Amygdala (tissue), 56 donors: ENCODE measurements around the gene PHYHIPL.
"Not testable (repeated sequence)": the region's sequence is repeated elsewhere in the genome, so short reads cannot be mapped to it uniquely, and the experiment has no call there.

ENCODE experiments used
- DNase-seq, 56 donors: peaks; one replicate each; lab custom pipeline; 2025; lab: John Stamatoyannopoulos, UW

Gene PHYHIPL

DNA sequence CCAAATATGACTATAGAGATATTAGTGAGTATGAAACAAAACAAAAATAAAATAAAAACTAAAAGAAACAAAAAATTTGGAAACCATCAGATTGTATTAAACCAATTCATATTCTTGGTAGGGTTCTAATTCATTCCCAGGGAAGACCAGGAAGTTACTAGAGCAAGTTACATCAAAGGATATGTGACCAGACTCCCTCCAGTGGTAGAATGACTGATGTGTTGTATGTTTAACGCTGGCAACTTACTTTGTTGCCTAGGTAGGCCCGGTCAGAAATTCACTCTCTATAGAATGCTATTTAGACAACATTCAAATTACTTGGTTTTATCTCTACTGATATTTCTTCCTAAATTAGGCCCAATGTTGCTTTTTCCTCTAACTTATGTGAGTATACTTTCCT is 5.2 kb downstream of the PHYHIPL start:
- DNase-seq, result peak in 13 of 56 donors; percentile 1 to 87 (median 2)

DNA sequence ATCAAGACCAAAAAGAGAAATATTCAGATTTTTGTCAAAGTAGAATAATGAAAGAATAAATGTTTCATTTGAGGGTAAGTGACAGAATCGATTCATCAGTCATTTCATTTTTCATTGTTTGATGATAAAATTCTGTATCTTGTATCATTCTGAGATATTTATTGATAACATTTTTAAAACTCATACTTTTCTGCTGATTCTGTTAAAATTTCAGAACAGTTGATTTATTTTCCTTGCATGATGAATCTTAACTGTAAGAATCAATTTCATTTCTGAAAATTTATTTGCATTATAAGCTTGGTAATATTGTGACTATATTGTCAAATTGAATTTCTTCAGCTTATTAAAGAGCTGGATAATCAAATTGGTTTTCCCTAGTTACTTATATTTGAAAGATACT is 13.9 kb downstream of the PHYHIPL start:
- no peak for DNase-seq

DNA sequence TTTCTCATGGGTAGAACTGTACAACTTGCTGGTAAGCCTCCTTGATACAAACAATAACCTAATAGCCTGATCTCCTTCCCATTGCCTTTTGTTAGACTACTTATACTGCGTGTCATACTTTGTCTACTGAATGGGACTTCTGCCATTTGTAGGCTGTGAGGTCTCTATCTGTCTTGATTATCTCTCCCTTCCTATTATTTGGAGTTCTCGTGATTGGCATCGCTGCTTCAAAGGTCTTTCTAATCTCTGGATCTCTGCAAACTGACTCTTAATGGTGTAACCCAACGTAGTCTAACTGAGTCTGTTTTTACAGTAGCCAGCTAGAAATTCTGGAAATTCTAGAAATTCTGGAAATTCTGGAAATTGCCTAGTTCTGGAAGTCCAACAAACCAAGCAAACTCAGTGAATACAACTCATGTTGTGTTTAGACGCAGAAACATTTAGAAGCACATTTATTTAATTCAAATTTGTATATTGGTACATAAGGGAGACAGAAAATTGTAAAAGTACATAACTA is 29.8 kb downstream of the PHYHIPL start:
- DNase-seq, result no peak

DNA sequence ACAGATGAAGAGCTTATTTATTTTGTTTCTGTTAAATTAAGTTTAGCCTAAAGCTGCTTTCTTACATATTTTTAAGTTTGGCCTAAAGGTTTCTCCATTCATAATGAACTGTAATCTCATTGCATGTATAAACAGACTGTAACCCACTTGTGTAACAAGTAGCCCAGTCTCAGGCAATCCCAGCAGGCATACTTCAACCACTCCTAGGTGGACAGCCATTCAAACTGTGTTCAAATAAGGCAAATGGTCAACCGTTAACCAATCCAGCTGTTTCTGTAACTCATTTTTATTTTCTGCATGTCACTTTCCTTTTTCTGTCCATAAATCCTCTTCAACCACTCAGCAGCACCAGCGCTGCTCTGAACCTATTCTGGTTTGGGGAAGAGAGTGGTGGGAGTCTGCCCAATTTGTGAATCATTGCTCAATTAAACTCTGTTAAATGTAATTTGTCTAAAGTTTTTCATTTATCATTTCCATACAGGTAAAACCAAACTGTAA is 35.9 kb downstream of the PHYHIPL start:
- no peak for DNase-seq

DNA sequence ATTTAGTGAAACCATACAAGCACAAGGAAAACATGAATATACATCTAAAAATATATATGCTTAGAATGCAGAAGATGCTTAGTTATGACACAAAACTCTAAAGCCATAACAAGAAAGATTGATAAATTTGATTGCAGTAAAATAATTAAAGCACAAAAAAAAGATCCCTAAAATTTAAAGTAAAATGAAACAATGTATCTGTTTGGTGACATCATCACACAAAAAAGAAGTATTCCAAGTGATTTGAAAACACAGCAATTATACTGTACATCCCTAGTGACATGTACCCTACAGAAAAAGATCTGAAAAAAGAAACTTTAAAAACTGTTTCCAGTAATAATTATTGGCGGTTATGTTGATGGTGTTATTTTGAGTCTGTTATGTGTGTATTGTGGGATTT is 37.7 kb downstream of the PHYHIPL start:
- DNase-seq, result no peak

DNA sequence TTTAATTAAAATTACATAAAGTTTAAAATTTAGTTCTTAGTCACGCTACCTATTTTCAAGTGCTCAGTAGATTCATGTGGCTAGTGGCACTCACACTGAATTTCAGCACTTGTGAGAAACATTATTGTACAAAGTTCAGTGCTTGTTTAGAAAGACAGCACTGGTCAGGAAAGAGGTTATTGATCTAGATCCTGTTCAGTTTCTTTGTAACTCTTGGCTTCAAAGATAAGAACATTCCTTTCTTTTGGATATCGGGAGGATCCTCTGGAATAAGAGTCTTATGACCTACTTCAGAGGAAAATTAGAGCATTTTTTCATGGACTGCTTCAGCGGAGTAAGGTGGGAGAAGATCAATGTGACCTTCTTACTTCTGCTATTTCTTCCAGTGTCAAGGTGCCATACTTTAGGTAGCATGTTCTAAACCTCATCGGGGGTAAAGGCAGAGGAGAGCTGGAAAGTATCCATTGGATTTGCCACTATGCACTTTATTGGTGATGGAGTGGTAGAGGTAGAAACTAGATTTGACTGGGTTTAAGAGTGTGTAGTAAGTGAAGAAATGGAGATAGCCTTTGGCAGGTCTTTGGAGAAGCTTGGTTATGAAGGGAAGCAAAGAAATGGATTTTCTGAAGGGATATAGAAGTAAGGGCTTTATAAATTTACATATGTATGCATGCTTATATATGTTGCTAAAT is 39.9 kb downstream of the PHYHIPL start:
- no peak for DNase-seq

DNA sequence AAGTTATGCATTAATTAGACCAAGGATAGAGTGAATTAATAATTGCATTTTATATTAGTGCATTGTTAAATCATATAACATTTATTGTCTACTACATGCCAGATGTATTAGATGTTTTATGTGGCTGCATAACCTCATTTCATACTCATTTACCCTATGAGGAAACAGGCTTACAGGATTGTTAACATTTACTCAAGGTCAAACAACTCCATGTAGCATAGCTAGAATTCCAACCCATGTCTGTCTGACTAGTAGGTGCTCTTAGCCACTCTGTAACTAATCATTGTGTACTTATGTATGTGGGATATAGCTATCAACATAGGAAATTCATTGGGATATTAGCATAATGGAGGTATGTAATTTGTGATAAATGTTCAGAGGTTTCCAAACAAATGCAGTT is 46.3 kb downstream of the PHYHIPL start:
- no peak for DNase-seq

DNA sequence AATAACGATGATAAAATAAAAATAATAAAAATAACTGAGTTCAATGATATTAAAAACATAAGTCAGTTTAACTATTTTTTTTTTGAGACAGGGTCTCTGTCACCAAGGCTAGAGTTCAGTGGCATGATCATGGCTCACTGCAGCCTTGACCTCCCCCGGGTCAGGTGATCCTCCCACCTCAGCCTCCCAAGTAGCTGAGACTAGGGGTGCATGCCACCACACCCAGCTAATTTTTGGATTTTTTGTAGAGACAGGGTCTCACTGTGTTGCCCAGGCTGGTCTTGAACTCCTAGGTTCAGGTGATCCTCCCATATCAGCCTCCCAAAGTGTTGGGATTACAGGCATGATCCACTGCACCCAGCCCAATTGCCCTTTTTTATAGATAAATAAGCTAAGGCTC is 47.2 kb downstream of the PHYHIPL start:
- DNase-seq, result not testable (repeated sequence)

DNA sequence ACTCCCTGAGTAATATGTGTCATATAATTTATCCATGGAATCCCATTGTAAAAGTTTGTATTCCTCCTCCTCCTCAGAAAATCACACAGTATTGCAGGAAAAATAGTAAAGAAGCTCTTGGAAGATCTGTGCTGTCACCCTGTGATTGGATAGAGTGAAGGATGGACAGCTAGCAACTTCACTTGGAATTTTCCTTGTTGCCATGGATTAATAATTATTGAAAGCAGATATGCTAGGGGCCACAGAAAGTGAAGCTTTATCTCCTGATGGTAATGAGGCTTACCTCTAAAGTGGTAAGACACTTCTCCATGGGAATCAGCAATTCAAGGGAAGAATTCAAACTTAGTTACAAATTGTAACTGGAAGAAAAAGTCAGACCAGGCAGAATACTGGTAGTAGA is 48.8 kb downstream of the PHYHIPL start:
- no peak for DNase-seq

DNA sequence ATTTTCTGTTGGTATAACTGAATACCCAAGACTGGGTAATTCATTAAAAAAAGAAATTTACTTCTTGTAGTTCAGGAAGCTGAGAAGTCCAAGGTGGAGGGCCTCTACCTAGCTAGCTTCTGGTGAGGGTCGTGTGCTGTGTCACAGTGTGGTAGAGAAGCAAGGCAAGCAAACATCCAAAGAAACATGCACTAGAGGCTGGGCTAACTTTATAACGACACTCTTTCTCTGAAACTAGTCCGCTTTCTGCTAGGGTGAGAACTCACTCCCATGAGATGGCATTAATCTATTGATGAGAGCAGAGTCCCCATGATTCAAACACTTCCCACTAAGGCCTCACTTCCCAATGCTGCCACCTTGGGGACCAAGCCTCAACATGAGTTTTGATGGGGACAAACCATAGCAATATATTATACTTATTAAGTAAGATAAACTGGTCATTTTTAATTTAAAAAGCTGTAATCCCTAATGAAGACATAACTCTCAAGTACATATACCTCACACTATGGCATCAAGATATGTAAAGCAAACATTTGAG is 50.8 kb downstream of the PHYHIPL start:
- peak in 1 of 56 donors; percentile 29 for DNase-seq

DNA sequence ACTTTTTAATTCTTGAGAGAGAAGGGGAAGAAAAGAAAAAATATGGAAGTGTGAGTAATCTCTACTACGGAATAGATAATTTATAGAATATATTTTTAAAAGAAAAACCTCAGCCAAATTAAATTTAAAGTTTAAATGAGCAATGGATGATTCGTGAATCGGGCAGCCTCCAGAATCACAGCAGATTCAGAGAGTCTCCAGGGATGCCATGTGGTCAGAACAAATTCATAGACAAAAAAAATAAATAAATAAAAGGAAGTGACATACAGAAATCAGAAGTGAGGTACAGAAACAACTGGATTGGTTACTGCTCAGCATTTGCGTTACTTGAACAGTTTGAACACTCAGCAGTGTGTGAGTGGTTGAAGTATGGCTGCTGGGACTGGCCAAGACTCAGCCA is 53.0 kb downstream of the PHYHIPL start:
- no peak for DNase-seq

DNA sequence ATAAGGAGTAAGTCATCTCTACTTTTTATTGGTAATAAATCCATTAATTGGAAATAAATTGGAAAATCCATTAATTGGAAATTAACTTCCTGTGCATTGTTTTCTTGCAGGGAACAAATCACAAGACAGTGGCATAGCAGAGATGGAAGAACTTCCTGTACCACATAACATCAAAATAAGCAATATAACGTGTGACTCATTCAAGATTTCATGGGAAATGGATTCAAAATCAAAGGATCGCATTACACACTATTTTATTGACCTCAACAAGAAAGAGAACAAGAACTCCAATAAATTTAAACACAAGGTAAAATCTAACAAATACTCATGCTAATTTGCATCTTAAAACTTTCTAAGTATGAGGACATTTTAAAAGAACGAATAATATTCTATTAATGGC is 57.8 kb downstream of the PHYHIPL start:
- no peak for DNase-seq

DNA sequence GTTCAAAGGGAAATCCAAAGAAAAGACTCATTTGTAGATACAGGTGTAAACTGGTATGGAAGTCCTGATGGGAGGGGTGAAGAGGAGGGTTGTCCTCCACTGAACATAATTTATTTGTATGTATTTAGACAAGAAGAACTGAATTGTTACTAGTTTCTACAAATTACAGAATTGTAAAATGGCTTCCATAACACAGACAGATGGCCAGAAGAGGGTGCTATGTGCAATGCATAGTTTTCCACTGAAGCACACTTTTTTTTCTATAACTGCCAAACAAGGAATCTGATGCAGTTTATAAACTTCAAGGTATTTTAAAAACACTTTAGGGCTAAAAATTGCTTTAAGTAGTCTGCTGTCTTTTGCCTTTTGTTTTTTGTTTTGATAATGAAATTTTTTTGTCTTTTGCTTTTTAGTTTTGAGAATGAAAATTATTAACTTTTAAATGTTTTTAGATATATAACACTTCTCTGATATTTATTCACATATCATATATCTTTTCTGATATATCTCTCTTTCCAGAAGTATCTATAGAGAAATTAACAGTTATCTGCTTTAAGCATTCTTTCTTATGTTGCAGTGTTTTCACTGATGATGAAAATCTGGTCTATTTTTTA is 58.5 kb downstream of the PHYHIPL start:
- DNase-seq, result peak in 3 of 56 donors; percentile 3 to 45 (median 13)

DNA sequence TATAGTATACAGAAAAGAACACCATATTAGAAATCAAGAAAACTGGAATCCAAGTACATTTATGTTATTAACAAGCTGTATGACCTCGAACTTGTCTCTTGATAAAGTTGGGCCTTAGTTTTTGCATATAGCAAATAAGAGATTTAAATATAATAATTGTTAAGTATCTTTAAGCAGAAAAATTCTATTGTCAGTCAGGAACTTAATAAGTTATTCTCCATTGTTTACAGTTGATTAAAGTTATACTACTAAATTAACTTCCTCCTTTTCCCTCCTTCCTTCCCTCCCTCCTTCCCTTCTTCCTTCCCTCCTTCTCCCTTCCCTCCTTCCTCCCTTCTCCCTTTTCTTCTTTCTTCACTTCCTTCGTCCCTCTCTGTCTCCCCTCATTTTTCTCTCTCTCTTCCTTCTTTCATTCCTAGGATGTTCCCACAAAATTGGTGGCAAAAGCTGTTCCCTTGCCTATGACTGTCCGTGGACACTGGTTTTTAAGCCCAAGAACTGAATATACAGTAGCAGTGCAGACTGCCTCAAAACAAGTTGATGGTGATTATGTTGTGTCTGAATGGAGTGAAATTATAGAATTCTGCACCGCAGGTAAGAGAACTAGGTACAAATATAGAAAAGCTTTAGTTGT is 59.7 kb downstream of the PHYHIPL start:
- DNase-seq, result no peak

DNA sequence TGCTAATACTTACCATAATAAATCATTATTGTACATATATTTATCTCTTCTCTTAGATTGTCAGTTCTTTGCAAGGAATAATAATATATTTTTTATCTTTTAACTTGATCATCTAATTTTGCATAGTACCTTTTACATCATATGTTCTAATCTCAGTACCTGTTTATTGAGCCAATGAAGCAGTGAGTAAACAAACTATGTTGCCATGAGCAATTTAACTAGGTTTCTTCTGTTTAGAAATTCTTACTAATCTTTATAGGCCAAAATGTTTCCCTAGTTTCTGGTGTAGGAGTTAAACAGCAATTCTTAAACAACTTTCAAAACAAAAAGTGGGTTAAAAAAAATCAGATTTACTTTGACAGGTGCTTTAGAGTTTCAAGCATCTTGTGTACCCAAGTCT is 61.3 kb downstream of the PHYHIPL start:
- DNase-seq, result no peak

DNA sequence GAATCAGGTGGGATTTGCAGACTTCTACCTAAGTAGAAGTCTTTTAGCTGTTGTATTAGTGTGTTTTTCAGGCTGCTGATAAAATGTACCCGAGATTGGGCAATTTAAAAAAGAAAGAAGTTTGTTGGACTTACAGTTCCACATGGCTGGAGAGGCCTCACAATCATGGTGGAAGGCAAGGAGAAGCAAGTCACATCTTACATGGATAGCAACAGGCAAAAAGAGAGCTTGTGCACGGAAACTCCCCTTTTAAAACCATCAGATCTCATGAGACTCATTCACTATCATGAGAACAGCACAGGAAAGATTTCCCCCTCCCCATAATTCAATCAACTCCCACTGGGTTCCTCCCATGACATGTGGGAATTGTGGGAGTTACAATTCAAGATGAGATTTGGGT is 62.7 kb downstream of the PHYHIPL start:
- DNase-seq, result not testable (repeated sequence)

DNA sequence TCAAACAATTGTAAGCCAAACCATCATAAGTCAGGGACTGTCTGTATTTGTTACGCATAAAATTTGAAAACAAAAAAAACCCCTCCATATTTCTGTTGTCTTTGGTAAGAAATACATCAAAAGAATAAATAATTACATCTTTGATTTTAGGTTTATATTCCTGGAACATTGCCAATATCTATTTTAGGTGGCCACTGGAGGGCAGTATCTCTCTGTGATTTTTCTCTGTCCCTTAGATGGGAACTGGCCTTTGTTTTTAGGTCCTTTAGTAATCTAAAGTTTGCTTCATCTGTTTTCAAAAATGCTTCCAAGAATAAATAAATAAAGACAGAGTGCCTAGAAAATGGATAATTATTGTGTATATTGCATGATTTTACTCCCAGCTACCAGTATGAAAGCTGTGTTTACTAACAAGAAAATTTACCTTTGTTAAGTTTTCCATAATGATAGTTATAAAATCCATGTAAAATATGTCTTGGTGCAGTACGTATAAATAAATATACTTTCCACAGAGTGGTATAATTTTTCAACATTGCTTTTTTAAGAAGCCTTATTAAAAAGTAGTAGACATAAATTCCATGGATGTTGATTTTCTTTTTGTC is 64.2 kb downstream of the PHYHIPL start:
- DNase-seq, result peak in 1 of 56 donors; percentile 15

DNA sequence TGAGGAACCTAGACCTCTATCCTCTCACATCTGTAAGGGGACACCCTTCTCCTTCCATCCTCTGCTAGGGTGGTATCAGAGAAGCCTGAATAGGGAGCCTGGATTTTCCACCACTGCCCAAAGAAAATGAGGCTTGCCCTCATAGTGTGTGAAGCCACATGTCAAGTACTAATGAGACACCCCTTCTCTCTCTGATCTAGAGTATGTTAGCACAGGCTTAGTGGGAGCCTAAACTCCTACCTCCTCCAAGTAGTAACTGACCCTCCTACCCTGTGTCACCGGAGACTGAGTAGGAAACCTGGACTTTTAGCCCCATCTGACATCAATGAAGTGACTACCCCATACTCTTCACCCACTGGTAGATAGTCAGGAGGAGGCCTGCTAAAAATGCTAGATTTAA is 65.6 kb downstream of the PHYHIPL start:
- DNase-seq, result no peak

DNA sequence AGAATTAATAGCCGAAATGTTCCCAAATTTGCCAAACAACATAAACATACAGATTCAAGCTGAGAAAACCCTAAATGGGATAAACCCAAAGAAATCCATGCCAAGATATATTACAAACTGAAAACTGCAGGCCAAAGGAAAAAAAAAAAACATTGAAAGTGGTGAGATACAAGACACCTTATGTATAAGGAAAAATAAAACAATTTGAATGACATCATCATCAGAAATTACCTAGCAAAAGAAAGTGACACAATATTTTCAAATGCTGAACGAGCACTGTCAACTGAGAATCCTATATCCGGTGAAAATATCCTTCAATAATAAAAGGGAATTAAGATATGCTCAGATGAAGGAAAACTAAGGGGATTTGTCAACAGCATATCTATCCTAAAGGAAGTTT is 66.5 kb downstream of the PHYHIPL start:
- no peak for DNase-seq

DNA sequence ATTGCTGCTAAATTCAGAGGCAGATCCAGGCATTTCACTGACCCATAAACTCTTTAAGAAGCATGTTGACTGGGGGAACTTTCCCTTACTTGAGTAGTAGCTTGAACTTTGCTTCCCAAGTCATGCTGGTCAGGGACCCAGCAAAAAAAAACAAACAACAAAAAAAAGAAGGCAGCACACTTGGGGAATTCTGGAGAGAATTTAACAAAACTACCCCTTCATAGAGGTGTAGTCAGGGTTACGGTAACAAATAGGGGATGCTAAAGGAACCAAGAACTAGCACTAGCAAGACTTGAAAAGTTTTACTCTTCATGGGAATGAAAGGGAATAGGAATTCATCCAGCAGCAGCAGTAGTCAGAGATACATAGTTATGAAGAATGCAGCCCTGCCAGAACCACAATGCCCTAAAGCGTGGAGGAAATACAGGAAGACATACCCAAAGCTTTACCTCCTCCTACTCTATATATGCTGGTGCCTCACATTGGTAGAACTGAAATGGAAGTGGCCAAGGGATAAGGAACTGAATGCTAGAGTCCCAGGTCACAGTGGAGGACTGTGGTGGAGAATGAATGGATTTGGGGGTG is 67.3 kb downstream of the PHYHIPL start:
- DNase-seq, result no peak

DNA sequence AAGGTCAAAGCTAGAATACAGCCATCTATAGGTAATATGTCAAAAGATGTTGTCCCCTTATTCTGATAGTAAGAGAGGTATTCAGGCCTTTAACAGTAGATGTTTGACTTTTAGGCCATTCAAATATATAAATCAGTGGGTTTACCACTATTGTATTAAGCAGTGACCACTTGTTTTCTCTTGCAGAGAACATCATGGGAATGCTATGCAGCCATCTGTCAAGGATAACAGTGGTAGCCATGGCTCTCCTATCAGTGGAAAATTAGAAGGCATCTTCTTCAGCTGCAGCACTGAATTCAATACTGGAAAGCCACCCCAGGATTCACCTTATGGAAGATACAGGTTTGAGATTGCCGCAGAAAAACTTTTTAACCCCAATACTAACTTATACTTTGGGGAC is 68.4 kb downstream of the PHYHIPL start:
- DNase-seq, result no peak
